HEK293T (cell line): ENCODE measurements around the gene RELCH.
"Not testable (repeated sequence)": the region's sequence is repeated elsewhere in the genome, so short reads cannot be mapped to it uniquely, and the experiment has no call there.

ENCODE experiments used
- CTCF ChIA-PET: fragments of 350-600 bp; formaldehyde crosslinking; extraction: SDS; loops from one replicate; lab custom pipeline; 2021; ENCODE audit warnings: antibody characterized with exemption, inconsistent platforms; lab: Yijun Ruan, JAX
- POLR2A ChIA-PET: fragments of 350-600 bp; formaldehyde crosslinking; extraction: SDS; loops from one replicate; lab custom pipeline; 2020; ENCODE audit warnings: antibody characterized with exemption, inconsistent platforms; lab: Yijun Ruan, JAX
- DNase-seq: peaks from one replicate; pipeline ENCODE4 v3.0.0; 2012; ENCODE audit warnings: mixed read lengths; ENCODE audit errors: extremely low spot score
- ARNT ChIP-seq: fragments of 450-650 bp; IDR thresholded peaks from 2 replicates; pipeline ENCODE4 v1.6.1; 2017; ENCODE audit warnings: mild to moderate bottlenecking
- BHLHE40 ChIP-seq: fragments of 450-650 bp; IDR thresholded peaks from 2 replicates; pipeline ENCODE4 v1.6.1; 2016; ENCODE audit warnings: mild to moderate bottlenecking, moderate library complexity, borderline replicate concordance
- CTBP1 ChIP-seq: fragments of 450-650 bp; IDR thresholded peaks from 2 replicates; pipeline ENCODE4 v1.6.1; 2016; ENCODE audit warnings: borderline replicate concordance
- ELF4 ChIP-seq: fragments of 450-650 bp; IDR thresholded peaks from 2 replicates; pipeline ENCODE4 v1.6.1; 2017; ENCODE audit warnings: antibody characterized with exemption
- FOXA1 ChIP-seq: fragments of 450-650 bp; IDR thresholded peaks from 2 replicates; pipeline ENCODE4 v1.6.1; 2016; ENCODE audit warnings: mild to moderate bottlenecking
- FOXK2 ChIP-seq: fragments of 450-650 bp; IDR thresholded peaks from 2 replicates; pipeline ENCODE4 v1.6.1; 2016; ENCODE audit warnings: mild to moderate bottlenecking
- FOXM1 ChIP-seq: fragments of 450-650 bp; IDR thresholded peaks from 2 replicates; pipeline ENCODE4 v1.6.1; 2017; ENCODE audit warnings: mild to moderate bottlenecking, borderline replicate concordance
- HDGF ChIP-seq: fragments of 450-650 bp; IDR thresholded peaks from 2 replicates; pipeline ENCODE4 v1.6.1; 2017; ENCODE audit warnings: antibody characterized with exemption, borderline replicate concordance
- L3MBTL2 ChIP-seq: fragments of 450-650 bp; conservative IDR thresholded peaks from 2 replicates; pipeline ENCODE4 v1.6.1; 2016; ENCODE audit warnings: mild to moderate bottlenecking
- LEF1 ChIP-seq: fragments of 450-650 bp; IDR thresholded peaks from 2 replicates; pipeline ENCODE4 v1.6.1; 2017; ENCODE audit warnings: mild to moderate bottlenecking, borderline replicate concordance
- NFRKB ChIP-seq: fragments of 450-650 bp; IDR thresholded peaks from 2 replicates; pipeline ENCODE4 v1.6.1; 2016; ENCODE audit warnings: mild to moderate bottlenecking, moderate library complexity
- SP1 ChIP-seq: fragments of 450-650 bp; IDR thresholded peaks from 2 replicates; pipeline ENCODE4 v1.6.1; 2017
- SUZ12 ChIP-seq: fragments of 450-650 bp; IDR thresholded peaks from 2 replicates; pipeline ENCODE4 v1.6.1; 2016; ENCODE audit warnings: mild to moderate bottlenecking
- TARDBP ChIP-seq: fragments of 450-650 bp; IDR thresholded peaks from 2 replicates; pipeline ENCODE4 v1.6.1; 2016
- ZNF384 ChIP-seq: fragments of 450-650 bp; IDR thresholded peaks from 2 replicates; pipeline ENCODE4 v1.6.1; 2016
- TF ChIP-seq, protein P1 (sequence below): fragments of 450-650 bp; IDR thresholded peaks from 2 replicates; pipeline ENCODE4 v1.6.1; 2016

Gene RELCH

DNA sequence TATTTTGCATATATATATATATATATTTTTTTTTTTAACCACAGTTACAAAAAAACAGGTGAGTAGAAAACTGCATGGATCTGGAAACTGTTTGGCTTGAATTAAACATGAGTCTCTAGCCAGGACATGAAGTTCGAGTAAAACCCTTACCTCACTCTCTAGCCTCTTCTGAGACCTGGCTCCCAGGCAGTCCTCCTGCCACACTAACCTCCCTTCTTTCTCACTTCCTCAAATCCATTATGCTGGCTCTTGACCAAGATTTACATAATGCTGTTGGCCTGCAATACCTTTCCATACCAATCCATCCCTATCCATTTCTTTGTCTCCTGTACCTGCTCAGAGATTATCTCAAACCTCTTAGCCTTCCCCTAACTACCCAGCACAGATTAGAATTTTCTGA lies 34.2 kb upstream of the RELCH start:
- ChIA-PET POLR2A (no interaction called here), CTCF (no interaction called here)
- TF ChIP-seq ZNF384 (no peak), ELF4 (no peak)
- DNase-seq: no peak

DNA sequence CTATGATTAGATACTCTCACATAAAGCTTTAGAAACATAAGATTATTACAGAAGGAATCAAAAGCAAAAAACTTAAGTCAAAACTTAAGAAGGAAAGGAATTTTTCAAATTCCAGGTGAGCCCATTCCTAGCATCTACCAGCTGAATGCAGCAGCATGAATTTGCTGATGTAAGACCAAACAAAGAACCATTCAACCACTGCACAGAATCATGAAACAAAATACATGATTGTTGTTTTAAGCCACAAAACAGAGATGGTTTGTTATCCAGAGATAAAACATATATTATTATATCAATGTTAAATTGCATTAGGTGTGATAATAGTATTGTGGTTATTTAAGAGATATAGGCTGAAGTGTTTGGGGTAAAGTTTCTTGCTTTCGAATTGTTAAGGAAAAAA lies 29.2 kb upstream of the RELCH start:
- POLR2A ChIA-PET: no interaction called here
- DNase-seq: no peak
- CTCF ChIA-PET: no interaction called here
- no peak for TF ChIP-seq LEF1

DNA sequence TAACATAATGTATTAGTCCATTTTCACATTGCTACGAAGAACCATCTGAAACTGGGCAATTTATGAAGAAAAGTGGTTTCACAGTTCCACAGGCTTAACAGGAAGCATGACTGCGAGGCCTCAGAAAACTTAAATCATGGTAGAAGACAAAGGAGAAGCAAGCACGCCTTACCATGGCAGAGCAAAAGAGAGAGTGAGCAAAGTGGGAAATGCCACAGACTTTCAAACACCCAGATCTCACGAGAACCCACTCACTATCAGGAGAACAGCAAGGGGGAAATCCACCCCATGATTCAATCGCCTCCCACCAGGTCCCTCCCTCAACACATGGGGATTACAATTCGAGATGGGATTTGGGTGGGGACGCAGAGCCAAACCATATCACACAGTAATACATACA lies 22.7 kb upstream of the RELCH start:
- no peak for DNase-seq
- CTCF ChIA-PET: no interaction called here
- TF ChIP-seq FOXA1: no peak
- no peak for TF ChIP-seq L3MBTL2
- TF ChIP-seq CTBP1: no peak
- TF ChIP-seq TARDBP: no peak
- TF ChIP-seq ZNF384: no peak
- no peak for TF ChIP-seq SUZ12
- no peak for TF ChIP-seq LEF1
- TF ChIP-seq BHLHE40: no peak
- POLR2A ChIA-PET: no interaction called here

DNA sequence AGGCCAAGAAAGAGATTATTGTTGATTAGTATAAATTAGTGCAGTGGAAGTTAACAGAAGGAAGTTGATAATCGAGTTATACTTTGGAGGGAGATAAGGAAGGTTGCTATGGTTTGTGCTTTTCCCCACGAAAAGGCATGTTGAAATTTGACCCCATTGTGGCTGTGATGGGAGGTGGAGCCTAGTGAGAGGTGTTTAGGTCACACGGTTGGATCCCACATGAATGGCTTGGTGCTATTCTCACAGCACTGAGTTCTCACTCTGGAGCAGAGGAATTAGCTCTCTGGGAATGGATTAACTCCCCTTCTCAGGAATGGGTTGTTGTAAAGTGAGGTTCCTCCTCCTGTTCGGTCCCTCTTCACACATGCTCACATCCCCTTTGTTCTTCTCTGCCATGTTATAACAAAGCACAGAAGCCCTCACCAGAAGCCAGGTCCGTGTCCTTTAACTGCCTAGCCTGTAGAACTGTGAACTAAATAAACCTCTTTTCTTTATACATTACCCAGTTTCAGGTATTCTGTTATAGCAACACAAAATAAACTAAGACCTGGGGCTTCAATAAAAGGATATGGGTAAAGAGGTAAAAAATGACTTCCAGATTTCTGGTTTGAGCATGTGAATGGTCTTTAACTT lies 22.1 kb upstream of the RELCH start:
- ChIA-PET CTCF (no interaction called here), POLR2A (no interaction called here)
- no peak for DNase-seq
- no peak for TF ChIP-seq TARDBP
- no peak for TF ChIP-seq SP1
- no peak for TF ChIP-seq ARNT
- no peak for TF ChIP-seq FOXA1

DNA sequence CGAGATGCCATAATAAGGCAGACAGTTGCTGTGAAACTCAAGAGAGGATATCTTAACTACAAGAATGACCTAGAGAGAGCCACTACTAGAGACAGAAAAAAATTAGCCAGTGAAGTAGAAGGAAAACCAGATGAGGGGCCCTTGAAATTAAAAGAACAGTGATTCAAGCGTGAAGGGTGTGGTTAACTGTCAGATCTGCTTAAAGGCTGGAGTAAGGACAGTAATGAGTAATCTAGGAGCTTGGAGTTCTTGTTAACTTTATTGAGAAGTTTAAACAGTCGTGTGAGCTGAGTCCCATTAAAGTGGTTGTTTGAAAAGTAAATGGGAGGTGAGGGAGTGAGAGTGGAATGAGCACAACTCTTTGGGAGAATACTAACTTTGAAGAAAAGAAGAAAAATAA lies 21.5 kb upstream of the RELCH start:
- POLR2A ChIA-PET: no interaction called here
- CTCF ChIA-PET: no interaction called here
- TF ChIP-seq ZNF384 (no peak), NFRKB (no peak), TARDBP (no peak), FOXM1 (no peak)
- DNase-seq: no peak

DNA sequence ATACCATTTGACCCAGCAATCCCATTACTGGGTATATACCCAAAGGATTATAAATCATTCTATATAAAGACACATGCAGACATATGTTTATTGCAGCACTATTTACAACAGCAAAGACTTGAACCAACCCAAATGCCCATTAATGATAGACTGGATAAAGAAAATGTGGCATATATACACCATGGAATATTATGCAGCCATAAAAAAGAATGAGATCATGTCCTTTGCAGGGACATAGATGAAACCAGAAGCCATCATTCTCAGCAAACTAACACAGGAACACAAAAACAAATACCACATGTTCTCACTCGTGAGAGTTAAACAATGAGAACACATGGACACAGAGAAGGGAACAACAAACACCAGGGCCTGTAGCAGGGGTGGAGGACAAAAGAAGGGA lies 20.5 kb upstream of the RELCH start:
- DNase-seq, POLR2A ChIA-PET, CTCF ChIA-PET: not testable (repeated sequence)

DNA sequence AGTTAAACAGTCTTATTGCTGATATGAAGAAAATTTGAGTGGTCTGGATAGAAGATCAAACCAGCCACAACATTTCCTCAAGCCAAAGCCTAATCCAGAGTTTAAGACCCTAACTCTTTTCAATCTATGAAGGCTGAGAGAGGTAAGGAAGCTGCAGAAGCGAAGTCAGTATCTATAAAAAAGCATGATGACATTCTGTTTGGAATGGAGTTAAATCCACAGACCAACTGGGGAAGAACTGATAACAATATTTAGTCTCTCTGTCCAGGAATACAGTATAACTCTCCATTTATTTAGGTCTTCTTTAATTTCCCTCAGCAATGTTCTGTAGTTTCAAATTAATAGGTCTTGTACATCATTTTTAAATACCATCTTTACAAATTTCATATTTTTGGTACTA lies 16.2 kb upstream of the RELCH start:
- CTCF ChIA-PET: no interaction called here
- TF ChIP-seq ZNF384 (no peak), TARDBP (no peak), HDGF (no peak), L3MBTL2 (no peak), ELF4 (no peak)
- DNase-seq: no peak
- POLR2A ChIA-PET: no interaction called here

DNA sequence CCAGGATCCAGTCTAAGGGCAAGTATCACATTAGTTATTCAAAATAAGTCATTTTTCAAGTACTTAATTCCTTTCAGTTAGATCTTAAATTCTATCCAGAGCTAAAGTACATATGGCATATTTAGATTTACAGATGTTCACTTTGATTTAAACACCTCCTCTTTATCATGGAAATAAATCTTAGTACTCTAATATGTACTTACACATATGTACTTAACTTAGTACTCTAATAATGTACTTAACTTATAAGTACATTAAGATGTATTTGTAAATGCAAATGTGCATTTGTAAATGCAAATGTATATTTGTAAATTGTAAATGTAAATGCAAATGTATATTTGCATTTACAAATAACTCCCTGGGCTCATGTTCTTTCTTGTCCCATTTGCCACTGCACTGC lies 14.8 kb upstream of the RELCH start:
- ChIA-PET CTCF (no interaction called here), POLR2A (no interaction called here)
- TF ChIP-seq HDGF (no peak), SUZ12 (no peak), SP1 (no peak)
- TF ChIP-seq, protein P1, sequence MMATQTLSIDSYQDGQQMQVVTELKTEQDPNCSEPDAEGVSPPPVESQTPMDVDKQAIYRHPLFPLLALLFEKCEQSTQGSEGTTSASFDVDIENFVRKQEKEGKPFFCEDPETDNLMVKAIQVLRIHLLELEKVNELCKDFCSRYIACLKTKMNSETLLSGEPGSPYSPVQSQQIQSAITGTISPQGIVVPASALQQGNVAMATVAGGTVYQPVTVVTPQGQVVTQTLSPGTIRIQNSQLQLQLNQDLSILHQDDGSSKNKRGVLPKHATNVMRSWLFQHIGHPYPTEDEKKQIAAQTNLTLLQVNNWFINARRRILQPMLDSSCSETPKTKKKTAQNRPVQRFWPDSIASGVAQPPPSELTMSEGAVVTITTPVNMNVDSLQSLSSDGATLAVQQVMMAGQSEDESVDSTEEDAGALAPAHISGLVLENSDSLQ: no peak
- DNase-seq: no peak

DNA sequence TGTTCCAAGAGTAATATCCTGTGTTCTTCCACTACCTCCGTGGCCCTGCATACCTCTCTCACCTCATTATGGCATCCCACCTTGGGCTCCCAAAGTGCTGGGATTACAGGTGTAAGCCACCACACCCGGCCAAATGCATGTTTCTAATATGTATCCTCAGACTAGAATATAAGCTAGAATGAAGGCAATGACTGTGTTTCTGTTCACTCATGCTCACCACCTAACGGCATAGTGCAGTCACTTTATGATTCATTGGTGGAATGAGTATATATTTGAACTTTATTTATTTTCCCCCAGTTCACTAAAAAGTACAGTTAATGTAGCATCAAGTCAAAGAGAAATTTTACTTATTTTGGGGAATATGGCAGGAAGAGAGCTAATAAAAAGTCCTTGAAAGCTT lies 11.5 kb upstream of the RELCH start:
- POLR2A ChIA-PET: no interaction called here
- DNase-seq: no peak
- CTCF ChIA-PET: no interaction called here
- TF ChIP-seq ZNF384 (no peak), SUZ12 (no peak), FOXK2 (no peak), TARDBP (no peak), HDGF (no peak), CTBP1 (no peak), ELF4 (no peak), BHLHE40 (no peak), NFRKB (no peak), LEF1 (no peak), FOXA1 (no peak), L3MBTL2 (no peak), ARNT (no peak), SP1 (no peak), FOXM1 (no peak)
- TF ChIP-seq, protein P1: no peak
